Liver (tissue), 9 donors: ENCODE measurements around the gene UNKL. TPM values are rescaled to one million over a fixed set of nuclear protein-coding genes. Genes with fewer than 3 reads are reported as not detected.

Experiments used
- DNase-seq: peaks from one replicate; pipeline ENCODE4 v3.0.0-alpha.2; 2017; ENCODE audit warnings: low spot score
- H3K27ac ChIP-seq, 2 donors: one replicate each; pipeline ENCODE4 v1.7.0; 2013; ENCODE audit warnings: inconsistent platforms in 2 of 2, low read length in 2 of 2, control low read depth in 1 of 2, low read depth in 1 of 2, mild to moderate bottlenecking in 1 of 2
- H3K27me3 ChIP-seq, 4 donors: one replicate each; pipeline versions ENCODE4 v1.6.1 to v1.7.0; 2013; ENCODE audit warnings: low read length in 3 of 4, inconsistent platforms in 1 of 4, mild to moderate bottlenecking in 1 of 4, moderate library complexity in 1 of 4; ENCODE audit not compliant: control insufficient read depth in 4 of 4, insufficient read depth in 4 of 4
- H3K36me3 ChIP-seq, 4 donors: one replicate each; pipeline versions ENCODE4 v1.6.1 to v1.7.0; 2013; ENCODE audit warnings: low read length in 3 of 4, mild to moderate bottlenecking in 3 of 4, low read depth in 1 of 4, moderate library complexity in 1 of 4; ENCODE audit not compliant: control insufficient read depth in 4 of 4, insufficient read depth in 3 of 4
- H3K4me1 ChIP-seq, 4 donors: one replicate each; pipeline versions ENCODE4 v1.6.1 to v1.7.0; 2013; ENCODE audit warnings: low read length in 3 of 4, mild to moderate bottlenecking in 3 of 4, moderate library complexity in 1 of 4; ENCODE audit not compliant: control insufficient read depth in 4 of 4, insufficient read depth in 4 of 4
- H3K4me3 ChIP-seq, 3 donors: one replicate each; pipeline versions ENCODE4 v1.6.1 to v1.7.0; 2013; ENCODE audit warnings: low read length in 3 of 3, control low read depth in 1 of 3, low read depth in 1 of 3, mild to moderate bottlenecking in 1 of 3
- H3K9ac ChIP-seq, 2 donors: one replicate each; pipeline ENCODE4 v1.7.0; 2013; ENCODE audit warnings: low read length in 2 of 2, mild to moderate bottlenecking in 2 of 2, moderate library complexity in 2 of 2, control low read depth in 1 of 2, low read depth in 1 of 2
- H3K9me3 ChIP-seq, 4 donors: one replicate each; pipeline versions ENCODE4 v1.6.1 to v1.7.0; 2013; ENCODE audit warnings: low read length in 3 of 4; ENCODE audit not compliant: control insufficient read depth in 4 of 4
- ATF3 ChIP-seq: IDR thresholded peaks from 2 replicates; pipeline ENCODE4 v1.6.1; 2016; ENCODE audit warnings: antibody characterized with exemption
- CTCF ChIP-seq: fragments of 150-350 bp; IDR thresholded peaks from 2 replicates; pipeline ENCODE4 v1.5.1; 2017; ENCODE audit warnings: improper control_type of control experiment, low read depth, low read length; ENCODE audit not compliant: missing input control
- EGR1 ChIP-seq, 2 donors: IDR thresholded peaks; 2 replicates each; pipeline ENCODE4 v1.6.1; 2016 to 2018; ENCODE audit warnings: antibody characterized with exemption in 2 of 2, low read depth in 2 of 2
- GABPA ChIP-seq, 2 donors: IDR thresholded peaks in 1 of 2; conservative IDR thresholded peaks in 1 of 2; 2 replicates each; pipeline ENCODE4 v1.6.1; 2016; ENCODE audit warnings: antibody characterized with exemption in 2 of 2, mild to moderate bottlenecking in 1 of 2, moderate library complexity in 1 of 2
- HNF4A ChIP-seq, 2 donors: conservative IDR thresholded peaks; 2 replicates each; pipeline ENCODE4 v1.6.1; 2016; ENCODE audit warnings: antibody characterized with exemption in 2 of 2, mild to moderate bottlenecking in 2 of 2
- HNF4G ChIP-seq: IDR thresholded peaks from 2 replicates; pipeline ENCODE4 v1.6.1; 2016; ENCODE audit warnings: antibody characterized with exemption
- JUND ChIP-seq, 2 donors: IDR thresholded peaks; 2 replicates each; pipeline ENCODE4 v1.6.1; 2016; ENCODE audit warnings: antibody characterized with exemption in 2 of 2
- MAX ChIP-seq: IDR thresholded peaks from 2 replicates; pipeline ENCODE4 v1.6.1; 2016; ENCODE audit warnings: antibody characterized with exemption
- RXRA ChIP-seq, 2 donors: IDR thresholded peaks; 2 replicates each; pipeline ENCODE4 v1.6.1; 2017 to 2018; ENCODE audit warnings: antibody characterized with exemption in 2 of 2, mild to moderate bottlenecking in 1 of 2
- TAF1 ChIP-seq: conservative IDR thresholded peaks from 2 replicates; pipeline ENCODE4 v1.6.1; 2016; ENCODE audit warnings: antibody characterized with exemption, mild to moderate bottlenecking
- ZBTB33 ChIP-seq: IDR thresholded peaks from 2 replicates; pipeline ENCODE4 v1.6.1; 2016; ENCODE audit warnings: antibody characterized with exemption
- WGBS: extraction: QIAGEN DNeasy Blood & Tissue Kit; methylation state at CpG from one replicate; pipeline ENCODE4 v1.1.7; 2013; 5-methylcytosine and 5-hydroxymethylcytosine counted together
- polyA plus RNA-seq, 2 donors: library from polyadenylated mRNA; stranded (reverse) in 1 of 2; unstranded in 1 of 2; fragments of 200-250 nt in 1 of 2; fragments of >200 nt in 1 of 2; fragmentation: Nextera tagmentation in 1 of 2; extraction: Ambion mirVana in 1 of 2; gene quantifications; one replicate each; pipeline versions ENCODE4 v1.2.1 to v1.2.3, GENCODE V29; 2013 to 2015
- total RNA-seq, 2 donors: library from RNA; depleted of rRNA; stranded (reverse); fragments of >200 nt; gene quantifications; one replicate each; pipeline ENCODE4 v1.2.3, GENCODE V29; 2014
- donor health status: healthy.
- donor health status: healthy.
- donor health status: healthy.
- donor health status: healthy.
- donor health status: healthy.

The UNKL gene
- total and polyA plus RNA-seq, 4 donors, result 3.5 to 14.7 (median 6.6) TPM

- peaks cover 0 to 49% (median 9%) of the 10 kb centered on the region in 4 donors for H3K36me3 ChIP-seq
- no peak overlapping the region for H3K27ac ChIP-seq
- H3K4me3 ChIP-seq, result no peak overlapping the region
- H3K9me3 ChIP-seq, result no peaks in the 10 kb centered on the region
- H3K27me3 ChIP-seq, result no peaks in the 10 kb centered on the region
- H3K9ac ChIP-seq, result no peak overlapping the region
- H3K4me1 ChIP-seq, result no peaks in the 10 kb centered on the region
- WGBS, result 95% methylated on average over 26 of the region's 26 CpGs
- TF ChIP-seq ZBTB33, result no peak
- TF ChIP-seq GABPA (IDR thresholded peaks at IDR 0.05 in 1 of 2, conservative IDR thresholded peaks at IDR 0.05 in 1 of 2), result no peak
- no peak for TF ChIP-seq HNF4G
- no peak for TF ChIP-seq TAF1
- no peak for TF ChIP-seq CTCF
- TF ChIP-seq RXRA (IDR thresholded peaks at IDR 0.05), result no peak
- no peak for TF ChIP-seq EGR1 (IDR thresholded peaks at IDR 0.05; ENCODE audit: low read depth in 2 of 2)
- no peak for TF ChIP-seq ATF3
- TF ChIP-seq MAX, result no peak
- TF ChIP-seq JUND (IDR thresholded peaks at IDR 0.05), result no peak
- TF ChIP-seq HNF4A (conservative IDR thresholded peaks at IDR 0.05), result no peak
- DNase-seq, result no peak
Observed at GRCh38 chr16:1458336-1458976, 44.0 kb upstream of the UNKL start.

- Histone ChIP-seq H3K27ac (no peak overlapping the region), H3K9me3 (no peaks in the 10 kb centered on the region), H3K27me3 (no peaks in the 10 kb centered on the region), H3K4me3 (no peak overlapping the region), H3K9ac (no peak overlapping the region), H3K36me3 (peaks cover 0 to 52% (median 9%) of the 10 kb centered on the region in 4 donors), H3K4me1 (no peaks in the 10 kb centered on the region)
- DNase-seq, result no peak
- WGBS, result 92% methylated on average over 42 of the region's 42 CpGs
- TF ChIP-seq RXRA (IDR thresholded peaks at IDR 0.05) (no peak), ZBTB33 (no peak)
Observed at GRCh38 chr16:1457489-1458245, 43.2 kb upstream of the UNKL start.
